Kidney (tissue), 14 donors: ENCODE results near the gene LHPP. TPM values are rescaled to one million over a fixed set of nuclear protein-coding genes. Genes with fewer than 3 reads are reported as not detected.

Experiments
- DNase-seq, 5 donors: peaks; one replicate each; pipeline ENCODE4 v3.0.0-alpha.2; 2013 to 2020
- FAIRE-seq: peaks from 2 replicates; lab custom pipeline; 2012; peaks lifted over from hg19 to GRCh38; lab: Jason Lieb, UNC
- H3K27ac ChIP-seq, 2 donors: one replicate each; pipeline ENCODE4 v1.7.0; 2013; ENCODE audit warnings: low read depth in 2 of 2, low read length in 2 of 2, inconsistent platforms in 1 of 2
- H3K27me3 ChIP-seq: one replicate; pipeline ENCODE4 v1.7.1; 2013; ENCODE audit warnings: low read length, inconsistent platforms; ENCODE audit not compliant: control insufficient read depth, insufficient read depth
- H3K36me3 ChIP-seq, 3 donors: one replicate each; pipeline versions ENCODE4 v1.7.0 to v1.7.1; 2013; ENCODE audit warnings: low read length in 3 of 3, control low read depth in 1 of 3, inconsistent platforms in 1 of 3; ENCODE audit not compliant: insufficient read depth in 3 of 3, control insufficient read depth in 2 of 3
- H3K4me1 ChIP-seq, 3 donors: one replicate each; pipeline versions ENCODE4 v1.7.0 to v1.7.1; 2013; ENCODE audit warnings: low read length in 3 of 3, inconsistent platforms in 1 of 3, low read depth in 1 of 3; ENCODE audit not compliant: control insufficient read depth in 2 of 3, insufficient read depth in 2 of 3
- H3K4me3 ChIP-seq, 3 donors: one replicate each; pipeline versions ENCODE4 v1.7.0 to v1.8.1; 2013; ENCODE audit warnings: low read length in 3 of 3, control low read depth in 1 of 3, inconsistent platforms in 1 of 3
- H3K9ac ChIP-seq, 3 donors: one replicate each; pipeline versions ENCODE4 v1.7.0 to v1.7.1; 2013; ENCODE audit warnings: low read length in 3 of 3, control low read depth in 1 of 3, inconsistent platforms in 1 of 3
- H3K9me3 ChIP-seq, 3 donors: one replicate each; pipeline versions ENCODE4 v1.7.0 to v1.7.1; 2013; ENCODE audit warnings: low read length in 3 of 3, control low read depth in 1 of 3, inconsistent platforms in 1 of 3; ENCODE audit not compliant: control insufficient read depth in 2 of 3, insufficient read depth in 1 of 3
- CTCF ChIP-seq: IDR thresholded peaks from 3 replicates; pipeline ENCODE4 v1.5.1; 2012; ENCODE audit warnings: mild to moderate bottlenecking, moderate library complexity, borderline replicate concordance; ENCODE audit not compliant: insufficient read depth; ENCODE audit errors: extremely low read depth
- intact Hi-C: fragments of 100-400 bp; cut with DNase I; formaldehyde crosslinking; loops from one replicate; pipeline ENCODE4 v1.11.1; 2022
- polyA plus RNA-seq: library from polyadenylated mRNA; stranded (reverse); fragments of 350-450 nt; fragmentation: Illumina TruSeq; extraction: RNeasy Lipid Tissue Mini Kit (QIAGEN cat#74804); gene quantifications from one replicate; pipeline ENCODE4 v1.2.3, GENCODE V29; 2014; ENCODE audit warnings: low read depth, low replicate concordance; ENCODE audit not compliant: insufficient read depth
- total RNA-seq: library from RNA; stranded (reverse); fragmentation: NEBNext Ultra II Directional; extraction: Animal tissue kit (Norgen Biotek cat#: 25700); gene quantifications from one replicate; pipeline ENCODE4 v1.2.1, GENCODE V29; 2021
- donor health status: control.
- donor health status: control.
- donor health status: control.
- donor health status: control.
- donor health status: control.
- donor health status: DM: yes; HTN: yes; CAD: no.
- donor health status: Normal renal cell carcinoma (clear cell type).

Gene LHPP
- total and polyA plus RNA-seq, 2 donors from 2014 or later = 16.6 to 52.5 TPM

GRCh38 chr10:124474514-124475070 lies 13.0 kb downstream of the LHPP start:
- no peak for TF ChIP-seq CTCF
- no peaks in the 10 kb centered on the region for H3K36me3 ChIP-seq
- no peak overlapping the region for H3K4me3 ChIP-seq
- no peak overlapping the region for H3K27ac ChIP-seq
- no peak for FAIRE-seq
- H3K4me1 ChIP-seq = peaks cover 0 to 7% (median 0%) of the 10 kb centered on the region in 3 donors
- no peaks in the 10 kb centered on the region for H3K27me3 ChIP-seq
- H3K9me3 ChIP-seq = no peaks in the 10 kb centered on the region
- H3K9ac ChIP-seq = no peak overlapping the region
- DNase-seq = no peak
- intact Hi-C loops = no loop called here

- H3K4me3 ChIP-seq = no peak overlapping the region
- H3K36me3 ChIP-seq = no peaks in the 10 kb centered on the region
- TF ChIP-seq CTCF = no peak
- intact Hi-C loops = no loop called here
- peak overlapping the region in 1 of 2 donors; percentile 71 for H3K27ac ChIP-seq
- H3K9ac ChIP-seq = peak overlapping the region in 1 of 3 donors; percentile 19
- DNase-seq (peak in 1 of 5 donors; percentile 51), FAIRE-seq (no peak)
- H3K4me1 ChIP-seq = peaks cover 0 to 7% (median 0%) of the 10 kb centered on the region in 3 donors
- no peaks in the 10 kb centered on the region for H3K9me3 ChIP-seq
- no peaks in the 10 kb centered on the region for H3K27me3 ChIP-seq
Measured at GRCh38 chr10:124476043-124476725, 14.6 kb downstream of the LHPP start.

- no peaks in the 10 kb centered on the region for H3K27me3 ChIP-seq
- DNase-seq (peak in 2 of 5 donors; percentile 50 to 53), FAIRE-seq (no peak)
- peaks cover 0 to 7% (median 4%) of the 10 kb centered on the region in 3 donors for H3K4me1 ChIP-seq
- H3K27ac ChIP-seq = no peak overlapping the region
- H3K9ac ChIP-seq = no peak overlapping the region
- H3K9me3 ChIP-seq = no peaks in the 10 kb centered on the region
- intact Hi-C loops = no loop called here
- TF ChIP-seq CTCF = no peak
- H3K4me3 ChIP-seq = no peak overlapping the region
- H3K36me3 ChIP-seq = no peaks in the 10 kb centered on the region
Measured at GRCh38 chr10:124477614-124478363, 16.2 kb downstream of the LHPP start.
